Common myeloid progenitor, CD34-positive (primary cell): ENCODE data around the gene PHOSPHO1.
A peak's percentile ranks its signal among the peaks of the same experiment; 100 is the strongest.
"Not testable (repeated sequence)": the region's sequence is repeated elsewhere in the genome, so short reads cannot be mapped to it uniquely, and the experiment has no call there.

Experiments used
- CTCF ChIA-PET: fragments of 350-600 bp; sonication (Branson Sonifier 250); formaldehyde crosslinking; loops from one replicate; lab custom pipeline; 2021; ENCODE audit warnings: antibody characterized with exemption; lab: Charles Lee
- POLR2A ChIA-PET: fragments of 350-600 bp; sonication (Branson Sonifier 250); formaldehyde crosslinking; loops from one replicate; lab custom pipeline; 2021; ENCODE audit warnings: antibody characterized with exemption; lab: Charles Lee
- DNase-seq, 3 donors: peaks; one replicate each; pipeline versions ENCODE4 v3.0.0 to v3.0.0-alpha.2; 2013
- H3K27ac ChIP-seq, 2 experiments: 1 replicate in 1 of 2; 2 replicates in 1 of 2; pipeline ENCODE4 v1.7.0; 2013; ENCODE audit warnings: inconsistent platforms in 2 of 2, low read length in 2 of 2, mild to moderate bottlenecking in 2 of 2, low read depth in 1 of 2, moderate library complexity in 1 of 2; ENCODE audit not compliant: severe bottlenecking in 2 of 2, insufficient read depth in 1 of 2, poor library complexity in 1 of 2
- H3K27me3 ChIP-seq, 5 experiments: replicated peaks in 2 of 5; 1 replicate in 3 of 5; 2 replicates in 2 of 5; pipeline versions ENCODE4 v1.6.1 to v1.7.0; 2013; ENCODE audit warnings: low read length in 4 of 5, mild to moderate bottlenecking in 2 of 5, moderate library complexity in 2 of 5, inconsistent platforms in 1 of 5; ENCODE audit not compliant: insufficient read depth in 5 of 5, control insufficient read depth in 4 of 5
- H3K36me3 ChIP-seq, 4 experiments: 1 replicate in 2 of 4; 2 replicates in 2 of 4; pipeline versions ENCODE4 v1.6.1 to v1.7.0; 2013; ENCODE audit warnings: low read length in 3 of 4, control low read depth in 1 of 4, mild to moderate bottlenecking in 1 of 4; ENCODE audit not compliant: control insufficient read depth in 4 of 4, insufficient read depth in 4 of 4
- H3K4me1 ChIP-seq, 4 experiments: 1 replicate in 3 of 4; 2 replicates in 1 of 4; pipeline versions ENCODE4 v1.6.1 to v1.7.1; 2013; ENCODE audit warnings: low read length in 3 of 4, mild to moderate bottlenecking in 3 of 4, control low read depth in 1 of 4, inconsistent platforms in 1 of 4, moderate library complexity in 1 of 4; ENCODE audit not compliant: control insufficient read depth in 4 of 4, insufficient read depth in 4 of 4; ENCODE audit errors: control extremely low read depth in 1 of 4
- H3K4me3 ChIP-seq, 7 experiments: 1 replicate in 4 of 7; 2 replicates in 3 of 7; pipeline versions ENCODE4 v1.5.1 to v1.7.0; 2013; ENCODE audit warnings: mild to moderate bottlenecking in 7 of 7, low read length in 6 of 7, moderate library complexity in 6 of 7, inconsistent platforms in 2 of 7, low read depth in 2 of 7, control low read depth in 1 of 7; ENCODE audit not compliant: insufficient read depth in 4 of 7, control insufficient read depth in 1 of 7; ENCODE audit errors: extremely low read depth in 1 of 7
- H3K9me3 ChIP-seq, 5 experiments: 1 replicate in 4 of 5; 2 replicates in 1 of 5; pipeline versions ENCODE4 v1.6.1 to v1.7.1; 2013; ENCODE audit warnings: low read length in 4 of 5, mild to moderate bottlenecking in 2 of 5, inconsistent platforms in 1 of 5, low read depth in 1 of 5, moderate library complexity in 1 of 5; ENCODE audit not compliant: control insufficient read depth in 4 of 5, insufficient read depth in 2 of 5; ENCODE audit errors: control extremely low read depth in 1 of 5
- WGBS: methylation state at CpG from one replicate; pipeline ENCODE4 v1.1.5; 2013; ENCODE audit not compliant: insufficient coverage; 5-methylcytosine and 5-hydroxymethylcytosine counted together

Gene PHOSPHO1

DNA sequence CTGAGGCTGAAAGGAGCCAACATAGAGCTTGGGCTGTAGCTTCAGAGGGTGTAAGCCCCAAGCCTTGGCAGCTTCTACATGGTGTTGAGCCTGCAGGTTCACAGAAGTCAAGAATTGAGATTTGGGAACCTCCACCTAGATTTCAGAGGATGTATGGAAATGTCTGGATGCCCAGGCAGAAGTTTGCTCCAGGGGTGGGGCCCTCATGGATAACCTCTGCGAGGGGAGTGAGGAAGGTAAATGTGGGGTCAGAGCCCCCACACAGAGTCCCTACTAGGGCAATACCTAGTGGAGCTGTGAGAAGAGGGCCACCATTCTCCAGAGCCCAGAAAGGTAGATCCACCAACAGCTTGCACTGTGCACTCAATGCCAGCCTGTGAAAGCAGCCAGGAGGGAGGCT, 45.2 kb downstream of the PHOSPHO1 start:
- 100% methylated on average over 1 of the region's 1 CpG for WGBS
- H3K36me3 ChIP-seq, POLR2A ChIA-PET, DNase-seq, H3K27me3 ChIP-seq, H3K4me3 ChIP-seq, H3K27ac ChIP-seq: not testable (repeated sequence)
- CTCF ChIA-PET = interaction anchor here (1.4 kb wide), 1 partner anchor 42 kb away, joined by 5 read pairs; no protein-coding TSS in a partner anchor
- H3K9me3 ChIP-seq = peaks cover 0 to 19% (median 6%) of the 10 kb centered on the region in 5 experiments
- H3K4me1 ChIP-seq = peaks cover 0 to 11% (median under 1%) of the 10 kb centered on the region in 4 experiments

DNA sequence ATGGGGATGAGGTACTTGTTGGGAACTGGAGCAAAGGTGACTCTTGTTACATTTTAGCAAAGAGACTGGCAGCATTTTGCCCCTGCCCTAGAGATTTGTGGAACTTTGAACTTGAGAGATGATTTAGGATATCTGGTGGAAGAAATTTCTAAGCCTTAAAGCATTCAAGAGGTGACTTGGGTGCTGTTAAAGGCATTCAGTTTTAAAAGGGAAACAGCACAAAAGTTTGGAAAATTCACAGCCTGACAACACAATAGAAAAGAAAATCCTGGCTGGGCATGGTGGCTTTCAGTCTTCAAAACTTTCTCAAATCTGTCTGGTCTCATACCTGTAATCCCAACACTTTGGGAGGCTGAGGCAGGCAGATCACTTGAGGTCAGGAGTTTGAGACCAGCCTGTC, 46.1 kb downstream of the PHOSPHO1 start:
- H3K4me3 ChIP-seq, DNase-seq, H3K4me1 ChIP-seq, POLR2A ChIA-PET, H3K27ac ChIP-seq, H3K27me3 ChIP-seq, H3K36me3 ChIP-seq: not testable (repeated sequence)
- CTCF ChIA-PET = interaction anchor here (1.4 kb wide), 1 partner anchor 11 kb away, joined by 3 read pairs; no protein-coding TSS in a partner anchor
- peaks cover 0 to 19% (median 6%) of the 10 kb centered on the region in 5 experiments for H3K9me3 ChIP-seq

DNA sequence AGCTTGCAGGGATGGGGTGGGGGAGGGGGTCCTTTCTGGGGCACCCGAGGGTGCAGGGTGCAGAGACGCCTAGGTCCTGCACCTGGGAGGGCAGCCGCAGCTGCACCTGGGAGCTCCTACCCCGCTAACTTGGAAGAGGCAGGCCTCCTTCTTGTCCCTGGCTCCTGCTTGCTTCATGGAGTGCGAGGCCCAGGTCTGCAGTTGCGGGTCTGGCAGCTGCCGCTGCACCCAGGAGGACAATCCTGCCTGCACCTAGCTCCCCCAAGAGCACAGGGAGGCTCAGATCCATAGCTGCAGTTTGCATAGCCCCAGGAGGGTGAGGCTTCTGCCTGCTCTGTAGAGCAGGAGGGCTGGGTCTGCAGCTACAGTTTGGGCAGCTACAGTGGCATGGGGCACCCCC, 46.8 kb downstream of the PHOSPHO1 start:
- CTCF ChIA-PET = interaction anchor here (1.4 to 5.4 kb wide), 2 partner anchors 10 to 43 kb away, joined by 3 to 90 read pairs; partner anchors contain the start of gene PHOSPHO1
- Histone ChIP-seq H3K9me3 (peaks cover 0 to 19% (median 6%) of the 10 kb centered on the region in 5 experiments), H3K4me1 (peaks cover 0 to 10% (median 0%) of the 10 kb centered on the region in 4 experiments), H3K4me3 (no peak overlapping the region), H3K36me3 (no peaks in the 10 kb centered on the region), H3K27ac (no peak overlapping the region), H3K27me3 (no peaks in the 10 kb centered on the region)
- DNase-seq = no peak
- 92% methylated on average over 7 of the region's 7 CpGs for WGBS
- POLR2A ChIA-PET = interaction anchor here (0.6 kb wide), 1 partner anchor 118 kb away, joined by 4 read pairs; no protein-coding TSS in a partner anchor

DNA sequence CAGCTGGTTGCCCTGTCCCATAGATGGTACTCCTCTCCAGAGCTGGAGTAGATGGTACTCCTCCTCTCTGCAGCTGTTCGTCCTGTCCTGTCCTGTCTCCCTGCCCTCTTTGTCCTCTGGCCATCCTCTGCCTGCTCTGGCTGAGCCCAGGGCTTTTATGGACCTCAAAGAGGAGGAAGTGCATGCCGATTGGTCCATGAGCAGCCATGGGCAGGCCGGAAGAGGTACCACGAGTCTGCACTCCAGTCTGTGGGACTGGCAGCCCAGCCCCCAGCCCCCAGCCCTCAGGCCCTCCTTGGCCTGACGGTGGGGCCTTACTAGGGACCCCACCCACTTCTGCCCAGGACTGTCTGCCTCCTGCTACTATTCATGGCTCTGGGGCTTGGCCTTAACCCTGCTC, 47.2 kb downstream of the PHOSPHO1 start:
- no peak for DNase-seq
- WGBS = 88% methylated on average over 5 of the region's 5 CpGs
- POLR2A ChIA-PET = interaction anchor here (0.6 kb wide), 1 partner anchor 118 kb away, joined by 4 read pairs; no protein-coding TSS in a partner anchor

DNA sequence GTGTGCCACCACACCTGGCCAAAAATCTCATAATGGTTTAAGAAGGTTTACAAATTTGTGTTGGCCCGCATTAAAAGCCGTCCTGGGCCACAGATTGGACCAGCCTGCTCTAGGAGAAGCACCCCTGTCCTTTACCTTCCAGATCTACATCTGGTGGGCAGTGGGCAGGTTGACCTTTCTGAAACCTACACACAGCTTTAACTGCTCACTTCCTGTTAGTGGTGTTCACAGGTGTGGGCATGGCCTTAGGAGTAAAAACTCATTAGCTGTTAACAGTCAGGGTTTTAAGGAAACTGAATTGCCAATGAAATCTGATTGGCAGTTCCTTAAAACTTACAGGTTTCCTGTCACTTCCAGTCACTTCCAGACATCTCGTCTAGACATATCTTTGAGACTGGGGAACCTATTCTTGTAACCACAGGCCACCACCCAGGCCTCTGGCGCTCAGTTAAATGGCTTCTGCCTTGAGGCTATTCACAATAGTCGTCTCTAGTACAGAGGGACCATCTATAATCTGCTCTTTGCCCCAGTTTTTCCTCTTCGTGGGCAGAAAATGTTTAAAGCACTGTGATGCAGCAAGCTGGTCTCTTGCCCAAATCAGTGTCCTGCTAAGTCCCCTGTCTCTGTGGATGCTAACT, 49.5 kb downstream of the PHOSPHO1 start:
- no peaks in the 10 kb centered on the region for H3K36me3 ChIP-seq
- 73% methylated on average over 4 of the region's 6 CpGs for WGBS
- CTCF ChIA-PET = interaction anchor here (0.7 to 5.4 kb wide), 8 partner anchors 10 to 110 kb away, joined by 3 to 90 read pairs (median 6); partner anchors contain the start of gene PHOSPHO1
- peak in 2 of 3 donors; percentile 26 to 48 for DNase-seq
- POLR2A ChIA-PET = interaction anchor here (0.5 kb wide), 1 partner anchor 119 kb away, joined by 4 read pairs; no protein-coding TSS in a partner anchor
- H3K4me3 ChIP-seq = no peak overlapping the region
- H3K27me3 ChIP-seq = no peaks in the 10 kb centered on the region
- peaks cover 4 to 35% (median 17%) of the 10 kb centered on the region in 5 experiments for H3K9me3 ChIP-seq
- H3K27ac ChIP-seq = no peak overlapping the region
- H3K4me1 ChIP-seq = peaks cover 0 to 10% (median 0%) of the 10 kb centered on the region in 4 experiments

More for the DNA sequence above, 47.2 kb downstream of the PHOSPHO1 start:
- CTCF ChIA-PET = interaction anchor here (0.9 to 5.4 kb wide), 4 partner anchors 10 to 108 kb away, joined by 3 to 90 read pairs (median 14); partner anchors contain the start of gene PHOSPHO1
- no peak overlapping the region for H3K27ac ChIP-seq
- H3K9me3 ChIP-seq = peaks cover 0 to 19% (median 6%) of the 10 kb centered on the region in 5 experiments
- H3K4me3 ChIP-seq = no peak overlapping the region
- no peaks in the 10 kb centered on the region for H3K27me3 ChIP-seq
- H3K36me3 ChIP-seq = no peaks in the 10 kb centered on the region
- H3K4me1 ChIP-seq = peaks cover 0 to 10% (median 0%) of the 10 kb centered on the region in 4 experiments

DNA sequence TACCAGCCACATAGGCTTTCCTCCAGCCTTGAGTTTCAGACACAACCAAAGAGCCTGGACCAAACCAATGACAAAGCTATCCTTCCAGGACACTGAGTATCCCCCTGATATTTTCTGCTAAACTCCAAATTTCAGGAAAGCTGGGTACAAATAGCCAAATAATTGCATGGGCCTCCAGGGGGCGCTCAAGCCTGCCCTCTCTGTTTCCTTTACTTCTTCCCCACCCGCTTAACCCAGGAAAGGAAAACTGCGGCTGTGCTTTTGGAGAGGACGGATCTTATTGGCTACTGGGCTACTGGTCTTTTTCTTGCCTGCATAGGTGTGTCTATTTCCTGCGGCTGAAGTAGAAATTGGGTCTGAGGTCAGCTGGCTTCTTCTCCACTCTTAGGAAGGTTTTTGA, 50.3 kb downstream of the PHOSPHO1 start:
- ChIA-PET CTCF (interaction anchor here (1.1 to 5.4 kb wide), 12 partner anchors 9 to 131 kb away, joined by 3 to 90 read pairs (median 5); partner anchors contain the start of gene PHOSPHO1), POLR2A (no interaction called here)
- DNase-seq = peak; percentile 55 to 62 (median 60)
- WGBS = 0% methylated on average over 3 of the region's 5 CpGs
- H3K27ac ChIP-seq = no peak overlapping the region
- no peaks in the 10 kb centered on the region for H3K36me3 ChIP-seq
- H3K4me3 ChIP-seq = no peak overlapping the region
- peaks cover 0 to 10% (median 0%) of the 10 kb centered on the region in 4 experiments for H3K4me1 ChIP-seq
- no peaks in the 10 kb centered on the region for H3K27me3 ChIP-seq
- H3K9me3 ChIP-seq = peaks cover 5 to 39% (median 26%) of the 10 kb centered on the region in 5 experiments

DNA sequence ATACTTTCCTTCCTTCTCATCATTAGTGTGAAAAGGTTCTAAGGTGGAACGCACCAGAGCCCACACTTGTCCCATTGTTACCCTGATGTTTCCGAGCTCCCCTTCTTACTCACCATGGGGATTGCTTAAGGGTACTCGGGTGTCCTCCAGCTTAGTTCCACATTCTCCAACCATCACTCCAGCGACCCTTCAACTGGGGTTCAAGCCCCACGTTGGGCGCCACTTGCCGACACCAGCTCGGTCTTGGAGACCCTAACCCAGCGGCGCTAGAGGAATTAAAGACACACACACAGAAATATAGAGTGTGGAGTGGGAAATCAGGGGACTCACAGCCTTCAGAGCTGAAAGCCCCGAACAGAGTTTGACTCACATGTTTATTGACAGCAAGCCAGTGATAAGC, 54.6 kb downstream of the PHOSPHO1 start:
- DNase-seq, H3K36me3 ChIP-seq, H3K27ac ChIP-seq, H3K4me1 ChIP-seq, H3K27me3 ChIP-seq, POLR2A ChIA-PET: not testable (repeated sequence)
- CTCF ChIA-PET = interaction anchor here (0.9 kb wide), 1 partner anchor 143 kb away, joined by 3 read pairs; no protein-coding TSS in a partner anchor
- H3K9me3 ChIP-seq = peaks cover 5 to 29% (median 24%) of the 10 kb centered on the region in 5 experiments
- H3K4me3 ChIP-seq = peak overlapping the region in 1 of 7 experiments; percentile 1
- WGBS = 100% methylated on average over 2 of the region's 11 CpGs
